Fibroblast of lung (primary cell): ENCODE data around the gene PLXNA1.

Experiments used
- CTCF ChIP-seq, 2 donors: IDR thresholded peaks in 1 of 2; conservative IDR thresholded peaks in 1 of 2; 1 replicate in 1 of 2; 2 replicates in 1 of 2; pipeline ENCODE4 v1.5.1; 2011 to 2012; ENCODE audit warnings: low read length in 2 of 2, control low read depth in 1 of 2, inconsistent platforms in 1 of 2, low read depth in 1 of 2, mild to moderate bottlenecking in 1 of 2
- EZH2 ChIP-seq: IDR thresholded peaks from 2 replicates; pipeline ENCODE4 v1.5.1; 2012; ENCODE audit warnings: low read length, control low read depth, mild to moderate bottlenecking; ENCODE audit errors: missing control alignments

- TF ChIP-seq CTCF (conservative IDR thresholded peaks at IDR 0.05 in 1 of 2, IDR thresholded peaks at IDR 0.05 in 1 of 2; ENCODE audit: low read depth in 1 of 2, low read length in 2 of 2) (no peak), EZH2 (no peak)
These were observed 15.5 kb upstream of the PLXNA1 start for GRCh38 chr3:126967386-126967785.
